Progenitor cell of endocrine pancreas (in vitro differentiated cells): ENCODE data around the gene METTL4. TPM values are rescaled to one million over a fixed set of nuclear protein-coding genes. Genes with fewer than 3 reads are reported as not detected.

Experiments
- DNase-seq: peaks from one replicate; pipeline ENCODE4 v3.0.0; 2021; ENCODE audit warnings: low spot score; ENCODE audit not compliant: unreplicated experiment
- H3K27ac Mint-ChIP-seq: 2 replicates; pipeline ENCODE4 v1.8.0; 2021; ENCODE audit warnings: mild to moderate bottlenecking, moderate library complexity, mixed read lengths
- H3K27me3 Mint-ChIP-seq: 2 replicates; pipeline ENCODE4 v1.8.0; 2021; ENCODE audit warnings: mixed read lengths
- H3K36me3 Mint-ChIP-seq: 2 replicates; pipeline ENCODE4 v1.8.0; 2022; ENCODE audit warnings: mixed read lengths; ENCODE audit not compliant: insufficient read depth
- H3K4me1 Mint-ChIP-seq: 2 replicates; pipeline ENCODE4 v1.8.0; 2021; ENCODE audit warnings: low read depth, mixed read lengths
- H3K4me3 Mint-ChIP-seq: 2 replicates; pipeline ENCODE4 v1.8.0; 2021; ENCODE audit warnings: low read depth, mild to moderate bottlenecking, moderate library complexity, mixed read lengths
- H3K9me3 Mint-ChIP-seq: 2 replicates; pipeline ENCODE4 v1.8.0; 2021; ENCODE audit warnings: low read depth, mixed read lengths
- total RNA-seq: library from RNA; stranded (reverse); gene quantifications from 2 replicates; pipeline ENCODE4 v1.2.1, GENCODE V29; 2021
- TF ChIP-seq, protein P1 (sequence below): fragments of 200-600 bp; sonication (generic); IDR thresholded peaks from one replicate; pipeline ENCODE4 v1.5.0; 2021; ENCODE audit warnings: antibody characterized with exemption, mild to moderate bottlenecking; ENCODE audit not compliant: unreplicated experiment

The METTL4 gene
- total RNA-seq, 1 donor from 2014 or later = 11.2 TPM

DNA sequence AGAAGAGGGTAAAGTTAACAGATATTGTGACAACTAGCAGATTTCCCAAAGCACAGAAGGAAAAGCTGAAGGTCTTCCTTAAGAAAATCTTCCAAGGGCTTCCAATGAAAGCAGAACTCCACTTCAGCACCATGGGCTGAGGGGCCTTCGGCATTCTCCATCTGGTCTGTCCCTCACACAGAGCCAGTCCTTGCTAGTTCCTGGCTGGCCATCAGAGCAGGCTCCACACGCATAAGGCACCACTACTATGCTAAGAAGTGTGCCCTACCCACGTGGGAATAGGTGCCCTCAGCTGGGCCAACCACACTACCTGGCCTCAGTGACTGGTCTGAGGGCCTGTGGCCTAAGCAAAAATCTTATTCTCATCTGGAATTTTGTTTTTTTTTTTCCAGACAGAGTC, 73.5 kb downstream of the METTL4 start:
- H3K27me3 Mint-ChIP-seq = no peaks in the 10 kb centered on the region
- DNase-seq = no peak

GRCh38 chr18:2495381-2495780, 75.9 kb downstream of the METTL4 start:
- Mint-ChIP-seq H3K27ac (no peak overlapping the region), H3K27me3 (no peaks in the 10 kb centered on the region), H3K36me3 (no peaks in the 10 kb centered on the region), H3K9me3 (no peaks in the 10 kb centered on the region), H3K4me3 (no peak overlapping the region), H3K4me1 (no peaks in the 10 kb centered on the region)
- TF ChIP-seq, protein P1, sequence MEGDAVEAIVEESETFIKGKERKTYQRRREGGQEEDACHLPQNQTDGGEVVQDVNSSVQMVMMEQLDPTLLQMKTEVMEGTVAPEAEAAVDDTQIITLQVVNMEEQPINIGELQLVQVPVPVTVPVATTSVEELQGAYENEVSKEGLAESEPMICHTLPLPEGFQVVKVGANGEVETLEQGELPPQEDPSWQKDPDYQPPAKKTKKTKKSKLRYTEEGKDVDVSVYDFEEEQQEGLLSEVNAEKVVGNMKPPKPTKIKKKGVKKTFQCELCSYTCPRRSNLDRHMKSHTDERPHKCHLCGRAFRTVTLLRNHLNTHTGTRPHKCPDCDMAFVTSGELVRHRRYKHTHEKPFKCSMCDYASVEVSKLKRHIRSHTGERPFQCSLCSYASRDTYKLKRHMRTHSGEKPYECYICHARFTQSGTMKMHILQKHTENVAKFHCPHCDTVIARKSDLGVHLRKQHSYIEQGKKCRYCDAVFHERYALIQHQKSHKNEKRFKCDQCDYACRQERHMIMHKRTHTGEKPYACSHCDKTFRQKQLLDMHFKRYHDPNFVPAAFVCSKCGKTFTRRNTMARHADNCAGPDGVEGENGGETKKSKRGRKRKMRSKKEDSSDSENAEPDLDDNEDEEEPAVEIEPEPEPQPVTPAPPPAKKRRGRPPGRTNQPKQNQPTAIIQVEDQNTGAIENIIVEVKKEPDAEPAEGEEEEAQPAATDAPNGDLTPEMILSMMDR = no peak
- no peak for DNase-seq

More for the DNA sequence above, 73.5 kb downstream of the METTL4 start:
- no peaks in the 10 kb centered on the region for H3K4me1 Mint-ChIP-seq
- no peaks in the 10 kb centered on the region for H3K9me3 Mint-ChIP-seq
- no peak overlapping the region for H3K27ac Mint-ChIP-seq
- H3K36me3 Mint-ChIP-seq = no peaks in the 10 kb centered on the region
- TF ChIP-seq, protein P1 = no peak
- no peak overlapping the region for H3K4me3 Mint-ChIP-seq

DNA sequence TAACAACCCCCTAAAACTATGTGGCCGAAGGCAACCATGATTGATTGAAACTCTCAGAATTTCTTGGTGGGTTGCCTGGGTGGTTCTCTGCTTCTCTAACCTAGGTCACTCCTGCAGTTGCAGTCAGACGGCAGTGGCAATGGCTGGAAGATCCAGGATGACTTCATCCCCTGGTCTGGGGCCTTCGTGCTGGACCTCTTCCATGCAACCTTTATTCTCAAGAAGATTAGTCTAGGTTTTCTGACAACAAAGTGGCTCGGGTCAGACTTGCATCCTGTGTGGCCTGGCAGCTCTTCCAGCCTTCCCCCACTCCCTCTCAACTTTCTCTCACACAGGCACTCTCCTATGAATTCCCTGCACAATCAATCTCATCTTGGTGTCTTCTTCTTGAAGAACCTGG, 76.4 kb downstream of the METTL4 start:
- DNase-seq = no peak
- no peaks in the 10 kb centered on the region for H3K36me3 Mint-ChIP-seq
- no peak overlapping the region for H3K27ac Mint-ChIP-seq
- no peaks in the 10 kb centered on the region for H3K9me3 Mint-ChIP-seq
- H3K4me3 Mint-ChIP-seq = no peak overlapping the region
- TF ChIP-seq, protein P1 = no peak
- H3K4me1 Mint-ChIP-seq = no peaks in the 10 kb centered on the region
- H3K27me3 Mint-ChIP-seq = no peaks in the 10 kb centered on the region

Other genes with a start within 250 kb of the METTL4 start
- gene NDC80, start 52 bp upstream of the METTL4 start, total RNA-seq = 15.0 and 17.4 TPM in 2 replicates
- 59.2 and 65.1 TPM in 2 replicates for gene SMCHD1, start 84.2 kb upstream of the METTL4 start, total RNA-seq